Measurements from ENCODE around the gene BPIFB2. TPM values are rescaled to one million over a fixed set of nuclear protein-coding genes. Genes with fewer than 3 reads are reported as not detected.

BPIFB2 gene
- polyA plus RNA-seq, 2 donors, result 0.08 to 0.85 TPM

- 79 to 82% methylated on average over 8 of the region's 8 CpGs for WGBS, 2 donors
- H3K27ac ChIP-seq (ENCODE audit: low read depth in 2 of 2, low read length in 1 of 2), result no peak overlapping the region
- no peaks in the 10 kb centered on the region for H3K27me3 ChIP-seq (ENCODE audit: control insufficient read depth in 1 of 2, insufficient read depth in 2 of 2, low read length in 2 of 2)
- peaks cover 0 to 2% of the 10 kb centered on the region in 2 donors for H3K4me1 ChIP-seq (ENCODE audit: control insufficient read depth in 2 of 2, insufficient read depth in 2 of 2, low read length in 1 of 2)
- H3K36me3 ChIP-seq (ENCODE audit: control insufficient read depth in 2 of 2, insufficient read depth in 2 of 2, low read length in 1 of 2), result no peaks in the 10 kb centered on the region
- H3K9me3 ChIP-seq (ENCODE audit: control insufficient read depth in 2 of 2, insufficient read depth in 1 of 2, low read depth in 1 of 2, low read length in 1 of 2), result no peaks in the 10 kb centered on the region
- no peak overlapping the region for H3K4me3 ChIP-seq (ENCODE audit: low read depth in 1 of 2, low read length in 2 of 2)
Measured at GRCh38 chr20:32965115-32965514, 42.4 kb upstream of the BPIFB2 start.

GRCh38 chr20:32965581-32966373 lies 41.7 kb upstream of the BPIFB2 start:
- WGBS, 2 donors, result 74 to 77% methylated on average over 12 of the region's 12 CpGs
- Histone ChIP-seq H3K27me3 (ENCODE audit: control insufficient read depth in 1 of 2, insufficient read depth in 2 of 2, low read length in 2 of 2) (no peaks in the 10 kb centered on the region), H3K4me1 (ENCODE audit: control insufficient read depth in 2 of 2, insufficient read depth in 2 of 2, low read length in 1 of 2) (peaks cover 0 to 4% of the 10 kb centered on the region in 2 donors), H3K4me3 (ENCODE audit: low read depth in 1 of 2, low read length in 2 of 2) (no peak overlapping the region), H3K27ac (ENCODE audit: low read depth in 2 of 2, low read length in 1 of 2) (no peak overlapping the region), H3K36me3 (ENCODE audit: control insufficient read depth in 2 of 2, insufficient read depth in 2 of 2, low read length in 1 of 2) (no peaks in the 10 kb centered on the region), H3K9me3 (ENCODE audit: control insufficient read depth in 2 of 2, insufficient read depth in 1 of 2, low read depth in 1 of 2, low read length in 1 of 2) (no peaks in the 10 kb centered on the region)

DNA sequence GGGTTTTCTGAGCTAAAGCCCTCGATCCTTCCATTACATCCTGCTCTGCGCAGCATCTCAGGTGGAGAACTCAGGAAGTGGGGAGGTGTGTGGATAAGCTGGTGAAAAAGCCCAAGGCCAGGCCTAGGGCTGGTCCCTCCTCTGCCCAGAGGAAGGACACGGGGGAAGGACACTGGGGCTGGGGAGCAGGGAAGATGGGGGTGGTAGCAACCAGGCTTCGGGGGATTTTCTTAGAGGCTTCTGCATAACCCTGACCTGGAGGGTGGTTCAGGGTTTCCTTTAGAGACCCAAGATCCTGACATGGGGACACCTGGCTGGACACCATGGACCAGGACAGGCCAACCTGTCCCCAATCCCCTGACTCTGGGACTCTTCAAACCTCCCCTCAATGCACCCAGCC lies 41.1 kb upstream of the BPIFB2 start:
- 83 to 88% methylated on average over 4 of the region's 4 CpGs for WGBS, 2 donors
- Histone ChIP-seq H3K27ac (ENCODE audit: low read depth in 2 of 2, low read length in 1 of 2) (no peak overlapping the region), H3K4me1 (ENCODE audit: control insufficient read depth in 2 of 2, insufficient read depth in 2 of 2, low read length in 1 of 2) (peaks cover 0 to 6% of the 10 kb centered on the region in 2 donors), H3K4me3 (ENCODE audit: low read depth in 1 of 2, low read length in 2 of 2) (no peak overlapping the region), H3K36me3 (ENCODE audit: control insufficient read depth in 2 of 2, insufficient read depth in 2 of 2, low read length in 1 of 2) (no peaks in the 10 kb centered on the region), H3K9me3 (ENCODE audit: control insufficient read depth in 2 of 2, insufficient read depth in 1 of 2, low read depth in 1 of 2, low read length in 1 of 2) (no peaks in the 10 kb centered on the region), H3K27me3 (ENCODE audit: control insufficient read depth in 1 of 2, insufficient read depth in 2 of 2, low read length in 2 of 2) (no peaks in the 10 kb centered on the region)

DNA sequence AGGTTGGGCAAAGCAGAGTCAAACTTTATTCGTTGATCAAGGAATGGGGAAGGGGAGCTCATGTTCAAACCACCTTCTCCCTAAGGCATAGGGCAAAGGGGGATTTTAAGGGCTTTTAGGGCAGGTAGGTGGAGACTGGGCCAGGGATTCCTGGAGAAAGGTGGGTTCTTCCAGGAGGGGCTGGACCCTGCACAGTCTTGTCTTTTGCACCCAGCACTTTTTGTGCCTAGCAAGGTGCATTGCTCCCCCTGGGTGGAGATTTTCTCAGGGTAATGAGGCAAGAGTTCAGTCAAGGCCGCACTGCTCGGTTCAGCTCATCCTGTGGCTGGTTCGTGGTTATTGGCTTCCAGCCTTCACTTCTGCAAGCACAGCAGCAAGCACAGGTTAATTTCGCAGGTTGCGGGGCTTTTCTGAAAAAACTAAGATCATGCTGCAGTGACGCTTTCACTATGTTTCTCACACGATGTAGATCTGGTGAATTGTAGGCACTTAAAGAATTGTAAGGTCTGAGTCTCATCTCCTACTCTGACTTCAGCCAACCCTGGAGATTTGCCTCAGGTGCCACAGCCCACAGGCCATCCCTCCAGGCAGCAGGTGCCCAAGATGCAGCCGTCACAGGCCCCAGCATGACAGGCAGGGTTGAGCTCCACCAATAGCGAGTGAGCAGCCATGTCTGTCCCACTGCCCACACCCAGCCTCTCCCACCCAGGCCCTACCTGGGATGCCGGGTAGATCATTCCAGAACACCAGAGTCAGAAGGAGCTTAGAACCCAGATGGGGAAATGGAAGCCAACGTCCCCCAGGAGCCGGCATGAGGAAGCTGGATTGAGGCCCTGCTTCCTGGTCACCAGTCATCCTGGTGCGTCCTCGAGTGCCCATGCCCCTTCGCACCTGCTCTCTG lies 40.4 kb upstream of the BPIFB2 start:
- H3K36me3 ChIP-seq (ENCODE audit: control insufficient read depth in 2 of 2, insufficient read depth in 2 of 2, low read length in 1 of 2), result no peaks in the 10 kb centered on the region
- no peaks in the 10 kb centered on the region for H3K27me3 ChIP-seq (ENCODE audit: control insufficient read depth in 1 of 2, insufficient read depth in 2 of 2, low read length in 2 of 2)
- H3K9me3 ChIP-seq (ENCODE audit: control insufficient read depth in 2 of 2, insufficient read depth in 1 of 2, low read depth in 1 of 2, low read length in 1 of 2), result no peaks in the 10 kb centered on the region
- H3K4me1 ChIP-seq (ENCODE audit: control insufficient read depth in 2 of 2, insufficient read depth in 2 of 2, low read length in 1 of 2), result peaks cover 0 to 6% of the 10 kb centered on the region in 2 donors
- no peak overlapping the region for H3K4me3 ChIP-seq (ENCODE audit: low read depth in 1 of 2, low read length in 2 of 2)
- 62 to 67% methylated on average over 16 of the region's 16 CpGs for WGBS, 2 donors
- peak overlapping the region in 1 of 2 donors; percentile 39 for H3K27ac ChIP-seq (ENCODE audit: low read depth in 2 of 2, low read length in 1 of 2)

- peaks cover 0 to 2% of the 10 kb centered on the region in 2 donors for H3K9me3 ChIP-seq (ENCODE audit: control insufficient read depth in 2 of 2, insufficient read depth in 1 of 2, low read depth in 1 of 2, low read length in 1 of 2)
- H3K36me3 ChIP-seq (ENCODE audit: control insufficient read depth in 2 of 2, insufficient read depth in 2 of 2, low read length in 1 of 2), result no peaks in the 10 kb centered on the region
- no peak overlapping the region for H3K4me3 ChIP-seq (ENCODE audit: low read depth in 1 of 2, low read length in 2 of 2)
- no peak overlapping the region for H3K27ac ChIP-seq (ENCODE audit: low read depth in 2 of 2, low read length in 1 of 2)
- whole genome bisulfite sequencing, 2 donors, result 78 to 82% methylated on average over 16 of the region's 16 CpGs
- H3K27me3 ChIP-seq (ENCODE audit: control insufficient read depth in 1 of 2, insufficient read depth in 2 of 2, low read length in 2 of 2), result no peaks in the 10 kb centered on the region
- H3K4me1 ChIP-seq (ENCODE audit: control insufficient read depth in 2 of 2, insufficient read depth in 2 of 2, low read length in 1 of 2), result peaks cover 3 to 10% of the 10 kb centered on the region in 2 donors
Measured at GRCh38 chr20:32967961-32968457, 39.5 kb upstream of the BPIFB2 start.

GRCh38 chr20:32968478-32969241 lies 38.8 kb upstream of the BPIFB2 start:
- 56 to 59% methylated on average over 19 of the region's 19 CpGs for WGBS, 2 donors

GRCh38 chr20:32969356-32970114 lies 38.0 kb upstream of the BPIFB2 start:
- Histone ChIP-seq H3K27me3 (ENCODE audit: control insufficient read depth in 1 of 2, insufficient read depth in 2 of 2, low read length in 2 of 2) (no peaks in the 10 kb centered on the region), H3K4me3 (ENCODE audit: low read depth in 1 of 2, low read length in 2 of 2) (no peak overlapping the region), H3K4me1 (ENCODE audit: control insufficient read depth in 2 of 2, insufficient read depth in 2 of 2, low read length in 1 of 2) (peaks cover 3 to 10% of the 10 kb centered on the region in 2 donors), H3K36me3 (ENCODE audit: control insufficient read depth in 2 of 2, insufficient read depth in 2 of 2, low read length in 1 of 2) (no peaks in the 10 kb centered on the region), H3K27ac (ENCODE audit: low read depth in 2 of 2, low read length in 1 of 2) (no peak overlapping the region), H3K9me3 (ENCODE audit: control insufficient read depth in 2 of 2, insufficient read depth in 1 of 2, low read depth in 1 of 2, low read length in 1 of 2) (peaks cover 0 to 2% of the 10 kb centered on the region in 2 donors)
- 84 to 87% methylated on average over 13 of the region's 13 CpGs for WGBS, 2 donors

More at GRCh38 chr20:32968478-32969241, 38.8 kb upstream of the BPIFB2 start:
- Histone ChIP-seq H3K4me1 (ENCODE audit: control insufficient read depth in 2 of 2, insufficient read depth in 2 of 2, low read length in 1 of 2) (peaks cover 3 to 10% of the 10 kb centered on the region in 2 donors), H3K36me3 (ENCODE audit: control insufficient read depth in 2 of 2, insufficient read depth in 2 of 2, low read length in 1 of 2) (no peaks in the 10 kb centered on the region), H3K4me3 (ENCODE audit: low read depth in 1 of 2, low read length in 2 of 2) (no peak overlapping the region), H3K27me3 (ENCODE audit: control insufficient read depth in 1 of 2, insufficient read depth in 2 of 2, low read length in 2 of 2) (no peaks in the 10 kb centered on the region), H3K9me3 (ENCODE audit: control insufficient read depth in 2 of 2, insufficient read depth in 1 of 2, low read depth in 1 of 2, low read length in 1 of 2) (peaks cover 0 to 2% of the 10 kb centered on the region in 2 donors), H3K27ac (ENCODE audit: low read depth in 2 of 2, low read length in 1 of 2) (no peak overlapping the region)

DNA sequence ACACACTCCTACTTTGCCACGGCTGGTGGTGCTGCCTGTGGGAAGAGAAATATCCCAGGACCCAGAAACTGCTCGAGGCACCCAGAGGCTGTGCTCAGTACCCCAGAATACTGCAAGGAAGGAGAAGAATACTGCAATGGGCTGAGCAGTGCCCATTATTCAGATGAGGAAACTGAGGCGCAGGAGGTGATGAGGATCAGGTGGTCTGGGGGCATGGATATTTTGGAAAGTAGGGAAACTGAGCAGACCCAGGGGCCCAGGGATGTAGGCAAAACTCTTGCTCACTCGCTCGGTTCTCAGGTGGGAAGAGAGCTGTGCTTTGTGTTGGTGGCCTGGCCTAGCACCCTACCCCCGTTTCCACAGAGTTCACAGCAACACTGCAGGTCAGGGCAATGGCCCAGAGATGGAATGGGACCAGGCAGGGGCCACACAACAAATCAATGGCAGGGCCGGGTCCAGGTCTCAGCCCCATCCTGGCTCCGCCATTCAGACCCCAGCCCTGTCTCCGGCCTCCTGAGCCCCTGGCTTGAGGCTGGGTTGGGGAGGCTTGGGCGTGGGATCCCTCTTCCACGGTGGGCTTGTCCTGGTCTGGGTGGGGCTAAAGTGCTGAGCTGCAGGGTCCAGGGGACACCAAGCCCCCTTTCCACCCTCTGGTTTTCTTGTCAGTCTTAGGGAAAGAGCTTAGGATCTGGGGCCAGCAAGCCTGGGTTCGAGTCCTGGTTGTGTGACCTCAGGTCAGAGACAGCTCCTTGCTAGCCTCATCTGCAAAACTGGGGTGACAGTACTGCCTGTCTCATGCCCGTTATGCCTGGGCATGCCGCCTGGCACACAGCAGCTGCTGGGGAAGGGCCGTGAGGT lies 37.2 kb upstream of the BPIFB2 start:
- Histone ChIP-seq H3K27me3 (ENCODE audit: control insufficient read depth in 1 of 2, insufficient read depth in 2 of 2, low read length in 2 of 2) (no peaks in the 10 kb centered on the region), H3K36me3 (ENCODE audit: control insufficient read depth in 2 of 2, insufficient read depth in 2 of 2, low read length in 1 of 2) (no peaks in the 10 kb centered on the region), H3K27ac (ENCODE audit: low read depth in 2 of 2, low read length in 1 of 2) (peak overlapping the region in 1 of 2 donors; percentile 36), H3K4me1 (ENCODE audit: control insufficient read depth in 2 of 2, insufficient read depth in 2 of 2, low read length in 1 of 2) (peaks cover 3 to 10% of the 10 kb centered on the region in 2 donors), H3K9me3 (ENCODE audit: control insufficient read depth in 2 of 2, insufficient read depth in 1 of 2, low read depth in 1 of 2, low read length in 1 of 2) (peaks cover 0 to 2% of the 10 kb centered on the region in 2 donors), H3K4me3 (ENCODE audit: low read depth in 1 of 2, low read length in 2 of 2) (no peak overlapping the region)
- 89 to 90% methylated on average over 15 of the region's 15 CpGs for WGBS, 2 donors

All from esophagus (tissue), 2 donors.